H1 (cell line): ENCODE results near the gene AFG1L. TPM values are rescaled to one million over a fixed set of nuclear protein-coding genes. Genes with fewer than 3 reads are reported as not detected.

ENCODE experiments used
- CTCF ChIA-PET: fragments of 300-600 bp; sonication (Branson Sonifier 250); formaldehyde crosslinking; loops from one replicate; lab custom pipeline; 2021; ENCODE audit not compliant: partially characterized antibody; lab: Charles Lee
- POLR2A ChIA-PET: fragments of 300-600 bp; sonication (Branson Sonifier 250); formaldehyde crosslinking; loops from one replicate; lab custom pipeline; 2021; ENCODE audit warnings: inconsistent platforms; ENCODE audit not compliant: partially characterized antibody; lab: Charles Lee
- DNase-seq, 2 experiments: peaks; one replicate each; pipeline versions ENCODE4 v3.0.0 to v3.0.0-alpha.2; 2010 to 2022; ENCODE audit warnings: low spot score in 2 of 2, low read depth in 1 of 2, mixed read lengths in 1 of 2
- FAIRE-seq: peaks from 2 replicates; lab custom pipeline; 2011; peaks lifted over from hg19 to GRCh38; lab: Jason Lieb, UNC
- H2AFZ ChIP-seq: 2 replicates; pipeline ENCODE4 v1.8.1; 2012; ENCODE audit warnings: low read length, inconsistent platforms
- H2AK5ac ChIP-seq: 2 replicates; pipeline ENCODE4 v1.6.1; 2013; ENCODE audit warnings: low read depth, low read length
- H2BK120ac ChIP-seq: replicated peaks from 2 replicates; pipeline ENCODE3; 2013; ENCODE audit warnings: low read depth, low read length, inconsistent platforms
- H2BK12ac ChIP-seq: 2 replicates; pipeline ENCODE4 v1.6.1; 2013; ENCODE audit warnings: low read depth, low read length
- H2BK15ac ChIP-seq: 2 replicates; pipeline ENCODE4 v1.6.1; 2013; ENCODE audit warnings: low read length
- H2BK20ac ChIP-seq: 2 replicates; pipeline ENCODE4 v1.6.1; 2013; ENCODE audit warnings: low read length
- H2BK5ac ChIP-seq: 2 replicates; pipeline ENCODE4 v1.6.1; 2013; ENCODE audit warnings: low read depth, low read length
- H3K14ac ChIP-seq: 2 replicates; pipeline ENCODE4 v1.6.1; 2013; ENCODE audit warnings: inconsistent platforms; ENCODE audit not compliant: insufficient read length
- H3K18ac ChIP-seq: 2 replicates; pipeline ENCODE4 v1.6.1; 2013; ENCODE audit warnings: low read length; ENCODE audit errors: extremely low read depth
- H3K23ac ChIP-seq: 2 replicates; pipeline ENCODE4 v1.6.1; 2013; ENCODE audit warnings: inconsistent platforms; ENCODE audit not compliant: insufficient read length
- H3K23me2 ChIP-seq: 2 replicates; pipeline ENCODE4 v1.6.1; 2013; ENCODE audit warnings: low read depth, low read length
- H3K27ac ChIP-seq: 2 replicates; pipeline ENCODE4 v1.6.1; 2011; ENCODE audit warnings: low read depth, low read length, inconsistent platforms
- H3K27me3 ChIP-seq, 4 experiments: replicated peaks in 1 of 4; 1 replicate in 1 of 4; 2 replicates in 3 of 4; pipeline versions ENCODE4 v1.6.1 to v1.8.1; 2011 to 2013; ENCODE audit warnings: low read length in 3 of 4, mild to moderate bottlenecking in 3 of 4, inconsistent platforms in 2 of 4, mixed read lengths in 2 of 4, moderate library complexity in 1 of 4; ENCODE audit not compliant: control insufficient read depth in 3 of 4, insufficient read depth in 3 of 4; ENCODE audit errors: extremely low read depth in 1 of 4
- H3K36me3 ChIP-seq, 4 experiments: 2 replicates each; pipeline versions ENCODE4 v1.6.1 to v1.8.1; 2011 to 2013; ENCODE audit warnings: mild to moderate bottlenecking in 4 of 4, low read length in 3 of 4, moderate library complexity in 2 of 4, control low read depth in 1 of 4, inconsistent platforms in 1 of 4; ENCODE audit not compliant: insufficient read depth in 4 of 4, control insufficient read depth in 2 of 4
- H3K4ac ChIP-seq: replicated peaks from 2 replicates; pipeline ENCODE3; 2013; ENCODE audit warnings: low read length, low read depth, mixed read lengths, inconsistent platforms; ENCODE audit not compliant: insufficient read length
- H3K4me1 ChIP-seq, 4 experiments: replicated peaks in 1 of 4; 1 replicate in 1 of 4; 2 replicates in 3 of 4; pipeline versions ENCODE4 v1.6.1 to v1.8.1; 2011 to 2013; ENCODE audit warnings: low read length in 3 of 4, inconsistent platforms in 2 of 4, mixed read lengths in 1 of 4; ENCODE audit not compliant: insufficient read depth in 4 of 4, control insufficient read depth in 3 of 4
- H3K4me2 ChIP-seq, 2 experiments: 2 replicates each; pipeline versions ENCODE4 v1.6.1 to v1.8.1; 2011 to 2013; ENCODE audit warnings: low read depth in 2 of 2, low read length in 2 of 2, control low read depth in 1 of 2, inconsistent platforms in 1 of 2, mild to moderate bottlenecking in 1 of 2; ENCODE audit not compliant: insufficient read depth in 1 of 2
- H3K4me3 ChIP-seq, 4 experiments: fragments of 200-600, 300-600 bp in 1 of 4; sonication (generic), shearing (Covaris generic), sonication (Bioruptor Twin) in 1 of 4; 2 replicates each; pipeline versions ENCODE4 v1.5.1 to v1.8.1; 2011 to 2016; ENCODE audit warnings: low read length in 4 of 4, low read depth in 3 of 4, control low read depth in 2 of 4, inconsistent platforms in 2 of 4, mild to moderate bottlenecking in 2 of 4, mixed read lengths in 1 of 4, moderate library complexity in 1 of 4; ENCODE audit not compliant: insufficient read depth in 2 of 4; ENCODE audit errors: extremely low read depth in 1 of 4
- H3K56ac ChIP-seq: replicated peaks from 2 replicates; pipeline ENCODE3; 2013; ENCODE audit warnings: low read depth, mild to moderate bottlenecking, mixed read lengths, low read length, inconsistent platforms; ENCODE audit not compliant: insufficient read length
- H3K79me1 ChIP-seq: 2 replicates; pipeline ENCODE4 v1.6.1; 2013; ENCODE audit warnings: low read depth, low read length, control low read depth
- H3K79me2 ChIP-seq, 2 experiments: 2 replicates each; pipeline versions ENCODE4 v1.6.1 to v1.8.1; 2012 to 2013; ENCODE audit warnings: low read length in 2 of 2, mild to moderate bottlenecking in 2 of 2, inconsistent platforms in 1 of 2; ENCODE audit not compliant: insufficient read depth in 2 of 2, control insufficient read depth in 1 of 2
- H3K9ac ChIP-seq, 4 experiments: replicated peaks in 1 of 4; 1 replicate in 1 of 4; 2 replicates in 3 of 4; pipeline versions ENCODE4 v1.6.1 to v1.8.1; 2011 to 2013; ENCODE audit warnings: low read depth in 3 of 4, low read length in 3 of 4, control low read depth in 2 of 4, mild to moderate bottlenecking in 2 of 4, moderate library complexity in 2 of 4, inconsistent platforms in 1 of 4; ENCODE audit errors: extremely low read depth in 1 of 4
- H3K9me3 ChIP-seq, 2 experiments: 2 replicates each; pipeline versions ENCODE4 v1.6.1 to v1.8.1; 2012 to 2013; ENCODE audit warnings: mild to moderate bottlenecking in 2 of 2, moderate library complexity in 2 of 2, control low read depth in 1 of 2, inconsistent platforms in 1 of 2, low read depth in 1 of 2, low read length in 1 of 2, mixed read lengths in 1 of 2; ENCODE audit not compliant: insufficient read depth in 2 of 2
- H4K20me1 ChIP-seq, 2 experiments: replicated peaks in 1 of 2; 2 replicates each; pipeline versions ENCODE3 to v1.8.1; 2011 to 2013; ENCODE audit warnings: inconsistent platforms in 2 of 2, low read length in 2 of 2, mild to moderate bottlenecking in 1 of 2; ENCODE audit not compliant: insufficient read depth in 2 of 2, control insufficient read depth in 1 of 2
- H4K5ac ChIP-seq: 2 replicates; pipeline ENCODE4 v1.6.1; 2013; ENCODE audit warnings: low read length, low read depth, mixed read lengths, inconsistent platforms; ENCODE audit not compliant: insufficient read length
- H4K8ac ChIP-seq: 2 replicates; pipeline ENCODE4 v1.8.0; 2013; ENCODE audit warnings: mild to moderate bottlenecking, moderate library complexity, low read length, inconsistent platforms; ENCODE audit not compliant: insufficient read depth; ENCODE audit errors: extremely low read depth
- H4K91ac ChIP-seq: replicated peaks from 2 replicates; pipeline ENCODE3; 2013; ENCODE audit warnings: low read length, mixed read lengths, inconsistent platforms; ENCODE audit not compliant: insufficient read length
- ATF3 ChIP-seq: IDR thresholded peaks from 2 replicates; pipeline ENCODE4 v1.6.1; 2011; ENCODE audit warnings: low read depth, mild to moderate bottlenecking, low read length; ENCODE audit not compliant: insufficient read depth
- BCL11A ChIP-seq, 2 experiments: IDR thresholded peaks; one replicate each; pipeline ENCODE4 v1.6.1; 2011; ENCODE audit warnings: low read depth in 2 of 2, low read length in 2 of 2, mild to moderate bottlenecking in 2 of 2
- GTF2F1 ChIP-seq: IDR thresholded peaks from 2 replicates; pipeline ENCODE4 v1.6.1; 2012; ENCODE audit warnings: low read depth, low read length, improper control_type of control experiment, borderline replicate concordance
- KDM4A ChIP-seq: IDR thresholded peaks from one replicate; pipeline ENCODE4 v1.7.1; 2012; ENCODE audit warnings: low read depth, mild to moderate bottlenecking, moderate library complexity, low read length, inconsistent platforms; ENCODE audit not compliant: severe bottlenecking
- KDM5A ChIP-seq: fragments of 200-600 bp; IDR thresholded peaks from 2 replicates; pipeline ENCODE4 v1.7.1; 2012; ENCODE audit warnings: mild to moderate bottlenecking, low read length, inconsistent platforms, mixed read lengths
- RNF2 ChIP-seq: fragments of 200-900, 300-1000 bp; sonication (generic); IDR thresholded peaks from 2 replicates; pipeline ENCODE4 v1.7.1; 2016; ENCODE audit warnings: borderline replicate concordance, low read depth, mild to moderate bottlenecking, antibody characterized with exemption, low read length; ENCODE audit not compliant: poor library complexity, severe bottlenecking; ENCODE audit errors: missing control alignments
- RXRA ChIP-seq: IDR thresholded peaks from 2 replicates; pipeline ENCODE4 v1.6.1; 2011; ENCODE audit warnings: low read depth, mild to moderate bottlenecking, low read length, moderate library complexity; ENCODE audit not compliant: insufficient read depth
- SP2 ChIP-seq: IDR thresholded peaks from 2 replicates; pipeline ENCODE4 v1.6.1; 2012; ENCODE audit warnings: mild to moderate bottlenecking, low read length, inconsistent platforms
- SUZ12 ChIP-seq: fragments of 200-600 bp; sonication (generic); IDR thresholded peaks from 2 replicates; pipeline ENCODE4 v1.6.1; 2012; ENCODE audit warnings: mild to moderate bottlenecking, inconsistent platforms, low read length, moderate library complexity, mixed read lengths
- WGBS, 2 experiments: shearing (Covaris generic) in 1 of 2; methylation state at CpG; one replicate each; pipeline versions ENCODE4 v1.1.6 to v1.1.7; 2013 to 2015; ENCODE audit warnings: low lambda C conversion rate in 2 of 2, mixed read lengths in 2 of 2, inconsistent platforms in 1 of 2, low coverage in 1 of 2, missing lambda C conversion rate in 1 of 2; ENCODE audit not compliant: insufficient replicate concordance in 2 of 2, insufficient coverage in 1 of 2, insufficient read length in 1 of 2; ENCODE audit errors: extremely low coverage in 1 of 2, missing lambda C conversion rate in 1 of 2; 5-methylcytosine and 5-hydroxymethylcytosine counted together
- polyA plus RNA-seq, 7 experiments: library from polyadenylated mRNA; depleted of rRNA in 3 of 7; stranded (reverse) in 5 of 7; unstranded in 2 of 7; fragments of >200 nt in 5 of 7; fragments of 200-250 nt in 2 of 7; gene quantifications; 1 replicate in 5 of 7; 2 replicates in 1 of 7; 4 replicates in 1 of 7; pipeline versions ENCODE4 v1.2.1 to v1.2.3, GENCODE V29; 2011 to 2013; ENCODE audit warnings: missing spikeins in 2 of 7, mixed read lengths in 2 of 7
- total RNA-seq: library from RNA; stranded (reverse); fragmentation: NEBNext Ultra II Directional; extraction: Animal tissue kit (Norgen Biotek cat#: 25700); gene quantifications from 2 replicates; pipeline ENCODE4 v1.2.1, GENCODE V29; 2021

The AFG1L gene
- total and polyA plus RNA-seq, 2 of the 8 experiments (the other 6 are each of a cell fraction or from before 2014, with no cell fraction given): 0.98 to 5.7 TPM

GRCh38 chr6:108355890-108356289 is 61.0 kb downstream of the AFG1L start:
- no peak overlapping the region for H3K23ac ChIP-seq
- no peak overlapping the region for H3K4ac ChIP-seq
- H4K20me1 ChIP-seq: peaks cover 1% of the 10 kb centered on the region in 2 experiments
- H4K5ac ChIP-seq: no peak overlapping the region
- no peak overlapping the region for H4K8ac ChIP-seq
- TF ChIP-seq KDM4A: no peak
- TF ChIP-seq RNF2: no peak
- TF ChIP-seq ATF3: no peak
- TF ChIP-seq BCL11A (IDR thresholded peaks at IDR 0.05; ENCODE audit: low read depth in 2 of 2, low read length in 2 of 2): no peak
- TF ChIP-seq SUZ12: no peak
- no peak for TF ChIP-seq SP2
- TF ChIP-seq GTF2F1: no peak
- no peak for TF ChIP-seq RXRA
- no peak for TF ChIP-seq KDM5A
- no peak overlapping the region for H3K27ac ChIP-seq
- H3K4me2 ChIP-seq: no peak overlapping the region
- no peak overlapping the region for H2BK15ac ChIP-seq
- no peak overlapping the region for H3K9ac ChIP-seq
- CTCF ChIA-PET: interaction anchor here (1.2 kb wide), 1 partner anchor 17 kb away, joined by 3 read pairs; no protein-coding TSS in a partner anchor
- H3K56ac ChIP-seq: no peak overlapping the region
- H3K14ac ChIP-seq: no peak overlapping the region
- POLR2A ChIA-PET: no interaction called here
- no peak overlapping the region for H2BK120ac ChIP-seq
- no peak overlapping the region for H2AFZ ChIP-seq
- no peak overlapping the region for H2AK5ac ChIP-seq
- no peaks in the 10 kb centered on the region for H3K23me2 ChIP-seq
- no peak for DNase-seq
- no peaks in the 10 kb centered on the region for H3K79me1 ChIP-seq
- H3K36me3 ChIP-seq: no peaks in the 10 kb centered on the region
- no peaks in the 10 kb centered on the region for H3K9me3 ChIP-seq
- WGBS, 2 experiments: 87% methylated on average over 2 of the region's 2 CpGs; no CpG with 5 or more reads in 1 of the 2 experiments
- no peaks in the 10 kb centered on the region for H3K4me1 ChIP-seq
- no peak for FAIRE-seq
- no peak overlapping the region for H2BK5ac ChIP-seq
- H4K91ac ChIP-seq: no peak overlapping the region
- no peak overlapping the region for H2BK20ac ChIP-seq
- H2BK12ac ChIP-seq: no peak overlapping the region
- H3K79me2 ChIP-seq: no peaks in the 10 kb centered on the region
- no peak overlapping the region for H3K18ac ChIP-seq
- no peak overlapping the region for H3K4me3 ChIP-seq
- no peaks in the 10 kb centered on the region for H3K27me3 ChIP-seq
